GM19324 (cell line): ENCODE measurements around the gene RBFA.
A peak's percentile ranks its signal among the peaks of the same experiment; 100 is the strongest.
"Not testable (repeated sequence)": the region's sequence is repeated elsewhere in the genome, so short reads cannot be mapped to it uniquely, and the experiment has no call there.

Experiments
- ATAC-seq: cut with Tn5 transposase; IDR thresholded peaks from one replicate; pipeline ENCODE4 v1.9.1; 2021; ENCODE audit warnings: mild to moderate bottlenecking, moderate library complexity; ENCODE audit not compliant: unreplicated experiment, low FRiP score

RBFA gene

GRCh38 chr18:80034068-80034851 is at the start of gene RBFA:
TSS of gene RBFA (plus strand) at chr18:80034434. CDS start at chr18:80034496, 62 bp downstream.
- peak; percentile 80 for ATAC-seq

- ATAC-seq, result no peak
Measured at GRCh38 chr18:79985172-79985571, 49.1 kb upstream of the RBFA start.

GRCh38 chr18:79986726-79987125 is 47.5 kb upstream of the RBFA start:
- ATAC-seq, result no peak

- no peak for ATAC-seq
Measured at GRCh38 chr18:79987566-79987965, 46.7 kb upstream of the RBFA start.

- peak; percentile 64 for ATAC-seq
Measured at GRCh38 chr18:79988071-79988450, 46.2 kb upstream of the RBFA start.

- peak; percentile 98 for ATAC-seq
Measured at GRCh38 chr18:79988451-79989194, 45.6 kb upstream of the RBFA start, which contains the start of gene TXNL4A. TSS of gene TXNL4A (minus strand) at chr18:79988563. CDS start at chr18:79988392, 171 bp downstream.

GRCh38 chr18:79989195-79989497 is 45.1 kb upstream of the RBFA start:
- ATAC-seq, result no peak

GRCh38 chr18:79991494-79991893 is 42.7 kb upstream of the RBFA start:
- no peak for ATAC-seq

GRCh38 chr18:79999701-80000100 is 34.5 kb upstream of the RBFA start:
- not testable (repeated sequence) for ATAC-seq

- ATAC-seq, result no peak
Measured at GRCh38 chr18:80000877-80001276, 33.4 kb upstream of the RBFA start.

GRCh38 chr18:80002468-80002867 is 31.8 kb upstream of the RBFA start:
- ATAC-seq, result no peak

- no peak for ATAC-seq
Measured at GRCh38 chr18:80004600-80005342, 29.5 kb upstream of the RBFA start.

GRCh38 chr18:80006724-80007123 is 27.5 kb upstream of the RBFA start:
- no peak for ATAC-seq

GRCh38 chr18:80009661-80010550 is 24.3 kb upstream of the RBFA start:
- no peak for ATAC-seq

GRCh38 chr18:80010551-80010906 is 23.7 kb upstream of the RBFA start:
- ATAC-seq, result no peak

- not testable (repeated sequence) for ATAC-seq
Measured at GRCh38 chr18:80011496-80012137, 22.6 kb upstream of the RBFA start.

- no peak for ATAC-seq
Measured at GRCh38 chr18:80012714-80013113, 21.5 kb upstream of the RBFA start.

GRCh38 chr18:80022613-80023012 is 11.6 kb upstream of the RBFA start:
- no peak for ATAC-seq

GRCh38 chr18:80023173-80023572 is 11.1 kb upstream of the RBFA start:
- no peak for ATAC-seq

GRCh38 chr18:80026363-80026762 is 7.9 kb upstream of the RBFA start:
- no peak for ATAC-seq
